Nephron (organoid): ENCODE data around the gene DDIAS.

Source experiments
- H3K27ac Mint-ChIP-seq, 3 experiments: 2 replicates each; pipeline ENCODE4 v1.8.0; 2020; ENCODE audit warnings: mixed read lengths in 3 of 3, mild to moderate bottlenecking in 2 of 3, moderate library complexity in 1 of 3
- H3K27me3 Mint-ChIP-seq: 2 replicates; pipeline ENCODE4 v1.8.0; 2021; ENCODE audit warnings: low read depth, mild to moderate bottlenecking, moderate library complexity, mixed read lengths
- H3K36me3 Mint-ChIP-seq: 2 replicates; pipeline ENCODE4 v1.8.0; 2020; ENCODE audit warnings: low read depth, mixed read lengths
- H3K4me1 Mint-ChIP-seq: 2 replicates; pipeline ENCODE4 v1.8.0; 2020; ENCODE audit warnings: mixed read lengths
- H3K4me3 Mint-ChIP-seq, 3 experiments: 2 replicates each; pipeline ENCODE4 v1.8.0; 2020; ENCODE audit warnings: mild to moderate bottlenecking in 3 of 3, mixed read lengths in 3 of 3, moderate library complexity in 2 of 3
- H3K9me3 Mint-ChIP-seq: 2 replicates; pipeline ENCODE4 v1.8.0; 2020; ENCODE audit warnings: mixed read lengths
- TF ChIP-seq, protein P1 (sequence below), 3 experiments: fragments of 200-600 bp; sonication (generic); IDR thresholded peaks; one replicate each; pipeline ENCODE4 v1.5.0; 2021; ENCODE audit warnings: antibody characterized with exemption in 3 of 3; ENCODE audit not compliant: unreplicated experiment in 3 of 3

DDIAS gene

DNA sequence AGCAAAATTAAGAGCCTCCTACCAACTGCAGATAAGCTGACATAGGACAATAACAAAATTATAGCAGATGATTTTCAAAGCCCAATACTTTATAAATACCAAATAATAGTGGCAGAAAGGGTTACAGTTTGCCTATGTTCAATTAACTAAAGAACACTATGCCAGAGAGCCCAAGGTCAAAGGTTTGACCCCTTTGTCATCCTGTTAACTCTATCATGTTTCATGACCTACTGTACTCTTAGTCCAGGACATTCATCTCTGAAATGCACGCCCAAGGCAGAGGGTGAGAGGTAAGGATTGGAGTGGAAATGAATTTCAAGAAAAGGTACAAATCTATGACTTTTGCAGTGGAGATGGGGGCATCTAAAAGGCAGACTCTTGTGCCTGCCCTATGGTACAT is 70.6 kb downstream of the DDIAS start:
- Mint-ChIP-seq H3K9me3 (no peaks in the 10 kb centered on the region), H3K4me3 (no peak overlapping the region), H3K36me3 (no peaks in the 10 kb centered on the region), H3K27ac (no peak overlapping the region), H3K27me3 (no peaks in the 10 kb centered on the region), H3K4me1 (no peaks in the 10 kb centered on the region)
- TF ChIP-seq, protein P1, sequence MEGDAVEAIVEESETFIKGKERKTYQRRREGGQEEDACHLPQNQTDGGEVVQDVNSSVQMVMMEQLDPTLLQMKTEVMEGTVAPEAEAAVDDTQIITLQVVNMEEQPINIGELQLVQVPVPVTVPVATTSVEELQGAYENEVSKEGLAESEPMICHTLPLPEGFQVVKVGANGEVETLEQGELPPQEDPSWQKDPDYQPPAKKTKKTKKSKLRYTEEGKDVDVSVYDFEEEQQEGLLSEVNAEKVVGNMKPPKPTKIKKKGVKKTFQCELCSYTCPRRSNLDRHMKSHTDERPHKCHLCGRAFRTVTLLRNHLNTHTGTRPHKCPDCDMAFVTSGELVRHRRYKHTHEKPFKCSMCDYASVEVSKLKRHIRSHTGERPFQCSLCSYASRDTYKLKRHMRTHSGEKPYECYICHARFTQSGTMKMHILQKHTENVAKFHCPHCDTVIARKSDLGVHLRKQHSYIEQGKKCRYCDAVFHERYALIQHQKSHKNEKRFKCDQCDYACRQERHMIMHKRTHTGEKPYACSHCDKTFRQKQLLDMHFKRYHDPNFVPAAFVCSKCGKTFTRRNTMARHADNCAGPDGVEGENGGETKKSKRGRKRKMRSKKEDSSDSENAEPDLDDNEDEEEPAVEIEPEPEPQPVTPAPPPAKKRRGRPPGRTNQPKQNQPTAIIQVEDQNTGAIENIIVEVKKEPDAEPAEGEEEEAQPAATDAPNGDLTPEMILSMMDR (IDR thresholded peaks at IDR 0.05; ENCODE audit: unreplicated experiment in 3 of 3) = no peak

DNA sequence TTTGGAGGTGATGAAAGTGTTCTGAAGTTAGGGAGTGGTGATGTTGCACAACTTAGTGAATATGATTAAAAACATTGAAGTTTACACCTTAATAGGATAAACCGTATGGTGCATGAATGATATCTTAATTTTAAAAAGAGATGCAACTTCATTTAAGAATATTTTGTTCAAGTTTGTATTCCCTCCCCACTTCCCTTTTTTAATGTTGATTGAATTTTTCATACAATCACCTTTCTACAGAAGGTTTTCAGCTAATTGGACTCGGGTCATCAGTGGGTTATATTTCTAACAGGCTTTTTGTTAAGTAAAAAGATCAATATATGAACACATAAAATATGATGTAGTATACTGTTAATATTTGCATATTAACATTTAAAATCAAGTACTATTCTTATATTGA is 72.6 kb downstream of the DDIAS start:
- H3K27me3 Mint-ChIP-seq = no peaks in the 10 kb centered on the region
- no peak overlapping the region for H3K4me3 Mint-ChIP-seq
- H3K9me3 Mint-ChIP-seq = no peaks in the 10 kb centered on the region
- no peak overlapping the region for H3K27ac Mint-ChIP-seq
- TF ChIP-seq, protein P1 (IDR thresholded peaks at IDR 0.05; ENCODE audit: unreplicated experiment in 3 of 3) = no peak
- H3K36me3 Mint-ChIP-seq = no peaks in the 10 kb centered on the region
- H3K4me1 Mint-ChIP-seq = no peaks in the 10 kb centered on the region

DNA sequence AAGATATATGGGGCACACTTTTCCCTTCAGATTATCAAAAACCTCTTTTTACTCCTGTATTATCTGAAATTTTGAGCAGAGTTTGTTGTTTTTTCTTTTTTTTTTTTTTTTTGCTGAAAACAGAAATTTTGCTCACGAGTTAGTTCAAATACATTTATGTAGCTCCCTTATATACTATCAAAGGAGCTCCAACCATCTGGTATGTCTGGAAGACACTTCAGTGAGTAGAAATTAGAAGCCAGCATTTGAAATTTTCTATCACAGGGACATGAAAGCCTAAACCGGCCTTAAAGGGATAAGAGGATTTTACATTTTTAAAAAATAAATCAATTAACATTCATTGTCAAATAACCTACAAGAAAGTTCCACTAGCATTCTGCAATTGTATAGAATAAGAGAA is 73.3 kb downstream of the DDIAS start:
- TF ChIP-seq, protein P1 (IDR thresholded peaks at IDR 0.05; ENCODE audit: unreplicated experiment in 3 of 3) = no peak
- H3K36me3 Mint-ChIP-seq = no peaks in the 10 kb centered on the region
- H3K9me3 Mint-ChIP-seq = no peaks in the 10 kb centered on the region
- H3K4me1 Mint-ChIP-seq = no peaks in the 10 kb centered on the region
- no peaks in the 10 kb centered on the region for H3K27me3 Mint-ChIP-seq
- H3K27ac Mint-ChIP-seq = no peak overlapping the region
- no peak overlapping the region for H3K4me3 Mint-ChIP-seq

DNA sequence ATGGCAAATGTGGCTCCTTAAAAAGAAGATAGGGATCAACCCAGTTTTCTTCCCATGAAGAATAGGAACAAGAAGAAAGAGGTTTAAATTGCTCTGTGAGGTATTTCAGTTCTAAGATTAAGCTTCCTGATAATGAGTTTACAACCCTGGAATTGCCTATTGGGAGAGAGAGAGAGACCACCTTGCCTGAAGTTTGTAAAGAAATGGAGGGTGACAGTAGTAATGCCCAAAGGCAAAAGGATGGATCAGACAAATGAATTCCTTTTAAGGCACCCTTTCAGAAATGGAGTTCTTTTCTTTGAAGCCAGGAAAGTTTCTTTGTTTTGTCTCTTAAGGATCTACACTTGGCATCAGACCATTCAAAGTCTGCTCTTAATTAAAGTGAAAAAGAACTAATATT is 74.3 kb downstream of the DDIAS start:
- Mint-ChIP-seq H3K4me1 (no peaks in the 10 kb centered on the region), H3K4me3 (no peak overlapping the region), H3K9me3 (no peaks in the 10 kb centered on the region), H3K27ac (no peak overlapping the region), H3K27me3 (no peaks in the 10 kb centered on the region), H3K36me3 (peaks cover under 1% of the 10 kb centered on the region)
- TF ChIP-seq, protein P1 (IDR thresholded peaks at IDR 0.05; ENCODE audit: unreplicated experiment in 3 of 3) = no peak

DNA sequence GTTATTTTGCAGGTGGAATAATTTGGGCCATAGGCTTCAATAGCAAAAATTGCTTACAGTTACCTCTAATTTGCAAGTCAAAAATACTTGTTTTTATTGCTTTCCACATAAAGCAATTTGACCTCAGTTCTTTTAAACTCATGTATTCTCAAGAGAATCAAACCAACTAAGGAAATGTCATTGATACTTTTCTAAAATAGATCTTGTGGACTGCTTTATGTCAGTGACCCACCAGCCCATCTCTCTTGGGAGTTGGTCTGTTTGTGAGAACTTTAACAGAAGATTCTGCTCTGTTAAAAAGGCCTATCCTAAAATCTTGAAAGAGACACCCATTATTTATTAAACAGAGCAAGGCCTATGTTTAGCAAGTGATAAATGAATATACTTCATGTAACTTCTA is 75.2 kb downstream of the DDIAS start:
- Mint-ChIP-seq H3K27me3 (no peaks in the 10 kb centered on the region), H3K27ac (no peak overlapping the region), H3K36me3 (peaks cover 8% of the 10 kb centered on the region), H3K4me3 (no peak overlapping the region), H3K9me3 (no peaks in the 10 kb centered on the region), H3K4me1 (no peaks in the 10 kb centered on the region)
- TF ChIP-seq, protein P1 (IDR thresholded peaks at IDR 0.05; ENCODE audit: unreplicated experiment in 3 of 3) = no peak

DNA sequence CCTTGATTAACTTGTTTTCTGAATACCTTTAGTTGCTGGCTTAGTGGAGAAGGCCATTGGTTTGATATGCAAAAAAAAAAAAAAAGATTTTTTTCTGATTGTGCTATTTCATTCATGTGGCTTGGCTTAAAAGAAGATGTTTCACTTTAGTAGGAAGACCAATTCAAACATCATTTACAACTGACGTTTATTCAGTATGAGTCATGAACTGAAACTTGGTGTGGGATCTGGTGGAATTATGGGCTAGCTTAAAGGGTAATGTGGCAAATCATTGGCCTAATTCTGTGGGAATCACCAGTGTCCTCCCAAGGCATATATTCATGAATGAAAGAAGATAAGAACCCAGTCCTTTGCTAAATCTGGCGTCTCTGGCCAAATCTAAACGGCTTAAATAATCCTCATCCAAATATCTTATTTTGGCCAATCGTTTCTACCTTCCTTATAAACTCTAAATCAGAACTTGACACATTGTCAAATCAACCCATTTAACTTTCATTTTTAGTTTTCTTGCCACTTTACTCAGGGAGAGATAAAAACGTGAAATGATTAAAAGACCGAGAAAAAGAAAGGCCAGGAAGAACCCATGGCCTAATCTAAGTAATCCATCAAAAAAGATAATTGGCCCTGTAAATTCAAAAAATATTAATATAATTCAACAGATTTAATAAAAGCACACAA is 77.0 kb downstream of the DDIAS start:
- H3K9me3 Mint-ChIP-seq = no peaks in the 10 kb centered on the region
- no peak overlapping the region for H3K27ac Mint-ChIP-seq
- H3K4me1 Mint-ChIP-seq = no peaks in the 10 kb centered on the region
- H3K4me3 Mint-ChIP-seq = no peak overlapping the region
- peaks cover 13% of the 10 kb centered on the region for H3K36me3 Mint-ChIP-seq
- TF ChIP-seq, protein P1 (IDR thresholded peaks at IDR 0.05; ENCODE audit: unreplicated experiment in 3 of 3) = no peak
- H3K27me3 Mint-ChIP-seq = no peaks in the 10 kb centered on the region
